Endothelial cell (in vitro differentiated cells): ENCODE data around the gene PTPRM. TPM values are rescaled to one million over a fixed set of nuclear protein-coding genes. Genes with fewer than 3 reads are reported as not detected.

Experiments used
- DNase-seq: peaks from one replicate; pipeline ENCODE4 v3.0.0; 2021; ENCODE audit warnings: low spot score
- H3K27ac Mint-ChIP-seq: one replicate; pipeline ENCODE4 v1.8.0; 2021; ENCODE audit warnings: mixed read lengths, inconsistent platforms; ENCODE audit not compliant: unreplicated experiment
- H3K27me3 Mint-ChIP-seq: one replicate; pipeline ENCODE4 v1.8.0; 2021; ENCODE audit warnings: mild to moderate bottlenecking, moderate library complexity, mixed read lengths, inconsistent platforms; ENCODE audit not compliant: unreplicated experiment
- H3K36me3 Mint-ChIP-seq: one replicate; pipeline ENCODE4 v1.8.0; 2021; ENCODE audit warnings: mild to moderate bottlenecking, low read depth, mixed read lengths, inconsistent platforms; ENCODE audit not compliant: unreplicated experiment
- H3K4me1 Mint-ChIP-seq: one replicate; pipeline ENCODE4 v1.8.0; 2021; ENCODE audit warnings: mild to moderate bottlenecking, mixed read lengths, inconsistent platforms; ENCODE audit not compliant: unreplicated experiment
- H3K4me3 Mint-ChIP-seq: one replicate; pipeline ENCODE4 v1.8.0; 2021; ENCODE audit warnings: mild to moderate bottlenecking, mixed read lengths, inconsistent platforms; ENCODE audit not compliant: unreplicated experiment
- H3K9me3 Mint-ChIP-seq: one replicate; pipeline ENCODE4 v1.8.0; 2021; ENCODE audit warnings: mixed read lengths, inconsistent platforms; ENCODE audit not compliant: unreplicated experiment
- CTCF ChIP-seq: fragments of 200-600 bp; sonication (generic); IDR thresholded peaks from one replicate; pipeline ENCODE4 v1.5.0; 2021; ENCODE audit warnings: antibody characterized with exemption; ENCODE audit not compliant: unreplicated experiment
- total RNA-seq: library from RNA; stranded (reverse); fragmentation: NEBNext Ultra II Directional; extraction: Animal tissue kit (Norgen Biotek cat#: 25700); gene quantifications from one replicate; pipeline ENCODE4 v1.2.1, GENCODE V29; 2021; ENCODE audit not compliant: unreplicated experiment

Gene PTPRM
- total RNA-seq, 1 donor from 2014 or later: 284 TPM

- TF ChIP-seq CTCF: no peak
- Mint-ChIP-seq H3K27ac (no peak overlapping the region), H3K4me3 (no peak overlapping the region), H3K4me1 (no peaks in the 10 kb centered on the region), H3K27me3 (no peaks in the 10 kb centered on the region), H3K9me3 (no peaks in the 10 kb centered on the region), H3K36me3 (peaks cover 7% of the 10 kb centered on the region)
- DNase-seq: no peak
Observed at GRCh38 chr18:8303151-8303755, 736.1 kb downstream of the PTPRM start.

GRCh38 chr18:8307960-8308359 lies 740.8 kb downstream of the PTPRM start:
- Mint-ChIP-seq H3K36me3 (peaks cover 13% of the 10 kb centered on the region), H3K4me3 (no peak overlapping the region), H3K9me3 (no peaks in the 10 kb centered on the region), H3K4me1 (peaks cover 16% of the 10 kb centered on the region), H3K27ac (no peak overlapping the region), H3K27me3 (peaks cover 4% of the 10 kb centered on the region)
- DNase-seq: no peak
- TF ChIP-seq CTCF: no peak

- H3K27me3 Mint-ChIP-seq: peaks cover 6% of the 10 kb centered on the region
- H3K36me3 Mint-ChIP-seq: peaks cover 35% of the 10 kb centered on the region
- peaks cover 16% of the 10 kb centered on the region for H3K4me1 Mint-ChIP-seq
- no peak overlapping the region for H3K27ac Mint-ChIP-seq
- no peak overlapping the region for H3K4me3 Mint-ChIP-seq
- no peak for DNase-seq
- no peaks in the 10 kb centered on the region for H3K9me3 Mint-ChIP-seq
- no peak for TF ChIP-seq CTCF
Observed at GRCh38 chr18:8313043-8313442, 745.9 kb downstream of the PTPRM start.

- no peak for TF ChIP-seq CTCF
- H3K27me3 Mint-ChIP-seq: peaks cover 6% of the 10 kb centered on the region
- no peak for DNase-seq
- peaks cover 37% of the 10 kb centered on the region for H3K36me3 Mint-ChIP-seq
- H3K27ac Mint-ChIP-seq: no peak overlapping the region
- no peak overlapping the region for H3K4me3 Mint-ChIP-seq
- peaks cover 16% of the 10 kb centered on the region for H3K4me1 Mint-ChIP-seq
- H3K9me3 Mint-ChIP-seq: no peaks in the 10 kb centered on the region
Observed at GRCh38 chr18:8314124-8314523, 747.0 kb downstream of the PTPRM start.

- DNase-seq: no peak
- H3K36me3 Mint-ChIP-seq: peaks cover 44% of the 10 kb centered on the region
- no peak for TF ChIP-seq CTCF
- H3K4me3 Mint-ChIP-seq: no peak overlapping the region
- no peaks in the 10 kb centered on the region for H3K4me1 Mint-ChIP-seq
- H3K27ac Mint-ChIP-seq: peak overlapping the region; percentile 10
- peaks cover 4% of the 10 kb centered on the region for H3K27me3 Mint-ChIP-seq
- H3K9me3 Mint-ChIP-seq: no peaks in the 10 kb centered on the region
Observed at GRCh38 chr18:8319798-8320489, 752.8 kb downstream of the PTPRM start.
